GM23338 (cell line): ENCODE results near the gene ING5. TPM values are rescaled to one million over a fixed set of nuclear protein-coding genes. Genes with fewer than 3 reads are reported as not detected.
"Not testable (repeated sequence)": the region's sequence is repeated elsewhere in the genome, so short reads cannot be mapped to it uniquely, and the experiment has no call there.

Experiments used
- ATAC-seq: fragments of 200-7000 bp; cut with Tn5 transposase; 3 replicates; pipeline ENCODE4 v1.9.1; 2020
- DNase-seq: peaks from one replicate; pipeline ENCODE4 v3.0.0-alpha.2; 2015; ENCODE audit warnings: low spot score
- H2AFZ ChIP-seq: fragments of 200-600 bp; sonication (generic); 2 replicates; pipeline ENCODE4 v1.8.0; 2016; ENCODE audit warnings: antibody characterized with exemption, mild to moderate bottlenecking, moderate library complexity
- H3F3A ChIP-seq: fragments of 200-600 bp; sonication (generic); replicated peaks from 2 replicates; pipeline ENCODE4 v1.8.0; 2017; ENCODE audit warnings: antibody characterized with exemption, mixed run types, low read depth
- H3K27ac ChIP-seq: fragments of 200-600 bp; sonication (generic); 2 replicates; pipeline ENCODE4 v1.6.1; 2016; ENCODE audit warnings: low read depth
- H3K27me3 ChIP-seq: fragments of 200-600 bp; sonication (generic); 2 replicates; pipeline ENCODE4 v1.8.0; 2016; ENCODE audit warnings: mild to moderate bottlenecking, mixed run types, moderate library complexity; ENCODE audit not compliant: insufficient read depth
- H3K36me3 ChIP-seq: fragments of 200-600 bp; sonication (generic); 2 replicates; pipeline ENCODE4 v1.8.0; 2016; ENCODE audit warnings: mild to moderate bottlenecking; ENCODE audit not compliant: insufficient read depth
- H3K4me1 ChIP-seq: fragments of 200-600 bp; sonication (generic); 2 replicates; pipeline ENCODE4 v1.8.0; 2016; ENCODE audit warnings: mild to moderate bottlenecking, moderate library complexity; ENCODE audit not compliant: insufficient read depth
- H3K4me2 ChIP-seq: fragments of 200-600 bp; sonication (generic); 2 replicates; pipeline ENCODE4 v1.7.1; 2017; ENCODE audit warnings: mixed run types
- H3K4me3 ChIP-seq: fragments of 200-600 bp; sonication (generic); 2 replicates; pipeline ENCODE4 v1.6.1; 2016; ENCODE audit warnings: mixed run types
- H3K79me2 ChIP-seq: fragments of 200-600 bp; sonication (generic); replicated peaks from 2 replicates; pipeline ENCODE4 v1.8.0; 2017; ENCODE audit warnings: mild to moderate bottlenecking; ENCODE audit not compliant: insufficient read depth
- H3K9me2 ChIP-seq: fragments of 200-600 bp; sonication (generic); 2 replicates; pipeline ENCODE4 v1.8.0; 2017; ENCODE audit not compliant: insufficient read depth
- H4K20me1 ChIP-seq: fragments of 200-600 bp; sonication (generic); replicated peaks from 2 replicates; pipeline ENCODE4 v1.8.0; 2017; ENCODE audit warnings: mild to moderate bottlenecking; ENCODE audit not compliant: insufficient read depth
- H3K27ac Mint-ChIP-seq: 2 replicates; pipeline ENCODE4 v1.8.0; 2020; ENCODE audit warnings: inconsistent platforms, mild to moderate bottlenecking, moderate library complexity, mixed read lengths
- H3K27me3 Mint-ChIP-seq: 3 replicates; pipeline ENCODE4 v1.8.0; 2022; ENCODE audit warnings: low read depth, mild to moderate bottlenecking, moderate library complexity, mixed read lengths, inconsistent platforms; ENCODE audit not compliant: insufficient read depth, poor library complexity
- H3K36me3 Mint-ChIP-seq: 3 replicates; pipeline ENCODE4 v1.8.0; 2021; ENCODE audit warnings: low read depth, mild to moderate bottlenecking, inconsistent platforms, moderate library complexity, mixed read lengths
- H3K4me1 Mint-ChIP-seq: 3 replicates; pipeline ENCODE4 v1.8.0; 2020; ENCODE audit warnings: mild to moderate bottlenecking, inconsistent platforms, mixed read lengths
- H3K4me3 Mint-ChIP-seq: 3 replicates; pipeline ENCODE4 v1.8.0; 2021; ENCODE audit warnings: moderate library complexity, mild to moderate bottlenecking, inconsistent platforms, mixed read lengths
- H3K9me3 Mint-ChIP-seq: 3 replicates; pipeline ENCODE4 v1.8.0; 2020; ENCODE audit warnings: moderate library complexity, mild to moderate bottlenecking, inconsistent platforms, mixed read lengths
- CREB1 ChIP-seq: fragments of 250-450 bp; sonication (Bioruptor Pico); IDR thresholded peaks from 2 replicates; pipeline ENCODE4 v1.5.0; 2020; ENCODE audit warnings: low read depth, mild to moderate bottlenecking, moderate library complexity
- ETS1 ChIP-seq: IDR thresholded peaks from 2 replicates; pipeline ENCODE4 v1.6.1; 2016; ENCODE audit warnings: antibody characterized with exemption
- EZH2 ChIP-seq: fragments of 200-600 bp; sonication (generic); IDR thresholded peaks from one replicate; pipeline ENCODE4 v1.8.0; 2017; ENCODE audit warnings: antibody characterized with exemption, mild to moderate bottlenecking, low read depth; ENCODE audit not compliant: unreplicated experiment
- EZH2phosphoT487 ChIP-seq: fragments of 200-600 bp; sonication (generic); IDR thresholded peaks from one replicate; pipeline ENCODE4 v1.8.1; 2018; ENCODE audit warnings: antibody characterized with exemption; ENCODE audit not compliant: unreplicated experiment
- JUNB ChIP-seq: IDR thresholded peaks from one replicate; pipeline ENCODE4 v1.6.1; 2016; ENCODE audit warnings: antibody characterized with exemption; ENCODE audit not compliant: unreplicated experiment
- POLR2AphosphoS5 ChIP-seq: IDR thresholded peaks from 2 replicates; pipeline ENCODE4 v1.6.1; 2016; ENCODE audit warnings: antibody characterized with exemption, low read depth
- STAT1 ChIP-seq: IDR thresholded peaks from one replicate; pipeline ENCODE4 v1.6.1; 2016; ENCODE audit warnings: antibody characterized with exemption; ENCODE audit not compliant: unreplicated experiment
- ZNF114 ChIP-seq: fragments of 250-450 bp; sonication (Bioruptor Pico); IDR thresholded peaks from 2 replicates; pipeline ENCODE4 v1.5.0; 2020; ENCODE audit warnings: mild to moderate bottlenecking, moderate library complexity
- ZNF462 ChIP-seq: fragments of 250-450 bp; sonication (Bioruptor Pico); IDR thresholded peaks from 2 replicates; pipeline ENCODE4 v1.5.0; 2020; ENCODE audit warnings: mild to moderate bottlenecking, moderate library complexity
- polyA plus RNA-seq: library from polyadenylated mRNA; unstranded; fragments of >200 nt; fragmentation: Nextera tagmentation; extraction: Ambion mirVana; gene quantifications from 2 replicates; pipeline ENCODE4 v1.2.1, GENCODE V29; 2016
- total RNA-seq: library from RNA; depleted of rRNA; stranded (reverse); fragments of >200 nt; shearing (Covaris generic); gene quantifications from 2 replicates; pipeline ENCODE4 v1.2.3, GENCODE V29; 2014
- TF ChIP-seq, protein P1 (sequence below), 2 experiments: fragments of 200-600 bp in 1 of 2; sonication (generic) in 1 of 2; conservative IDR thresholded peaks; 2 replicates each; pipeline versions ENCODE4 v1.5.1 to v1.6.1; 2016 to 2017; ENCODE audit warnings: antibody characterized with exemption in 2 of 2, low read depth in 2 of 2, mild to moderate bottlenecking in 2 of 2, moderate library complexity in 1 of 2

Gene ING5
- total and polyA plus RNA-seq, 2 experiments from 2014 or later = 25.7 to 42.5 TPM

DNA sequence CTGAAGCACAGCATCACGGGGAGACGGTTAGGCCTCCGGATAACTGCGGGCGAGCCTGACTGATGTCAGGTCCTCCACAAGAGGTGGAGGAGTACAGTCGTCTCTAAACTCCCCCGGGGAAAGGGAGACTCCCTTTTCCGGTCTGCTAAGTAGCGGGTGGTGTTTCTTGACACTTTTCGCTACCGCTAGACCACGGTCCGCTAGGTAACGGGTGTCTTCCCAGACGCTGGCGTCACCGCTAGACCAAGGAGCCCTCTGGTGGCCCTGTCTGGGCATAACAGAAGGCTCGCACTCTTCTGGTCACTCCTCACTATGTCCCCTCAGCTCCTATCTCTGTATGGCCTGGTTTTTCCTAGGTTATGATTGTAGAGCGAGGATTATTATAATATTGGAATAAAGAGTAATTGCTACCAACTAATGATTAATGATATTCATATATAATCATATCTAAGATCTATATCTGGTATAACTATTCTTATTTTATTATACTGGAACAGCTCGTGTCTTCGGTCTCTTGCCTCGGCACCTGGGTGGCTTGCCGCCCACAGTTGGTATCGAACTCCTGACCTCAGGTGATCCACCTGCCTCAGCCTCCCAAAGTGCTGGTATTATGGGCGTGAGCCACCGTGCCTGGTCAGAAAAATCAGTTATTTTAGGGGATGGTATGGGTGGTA lies 30.8 kb downstream of the ING5 start:
- H3K36me3 ChIP-seq, H3K9me3 Mint-ChIP-seq, H2AFZ ChIP-seq, H3K4me3 ChIP-seq, H3K4me1 ChIP-seq, ATAC-seq, H3K4me1 Mint-ChIP-seq, H3K4me3 Mint-ChIP-seq, H3K79me2 ChIP-seq, H3K4me2 ChIP-seq, H3K27me3 ChIP-seq, H3K36me3 Mint-ChIP-seq, H3K27ac ChIP-seq, H4K20me1 ChIP-seq, H3K27ac Mint-ChIP-seq, H3K9me2 ChIP-seq, H3F3A ChIP-seq: not testable (repeated sequence)
- DNase-seq = peak; percentile 62
- H3K27me3 Mint-ChIP-seq = peaks cover 15% of the 10 kb centered on the region
- TF ChIP-seq, protein P1, sequence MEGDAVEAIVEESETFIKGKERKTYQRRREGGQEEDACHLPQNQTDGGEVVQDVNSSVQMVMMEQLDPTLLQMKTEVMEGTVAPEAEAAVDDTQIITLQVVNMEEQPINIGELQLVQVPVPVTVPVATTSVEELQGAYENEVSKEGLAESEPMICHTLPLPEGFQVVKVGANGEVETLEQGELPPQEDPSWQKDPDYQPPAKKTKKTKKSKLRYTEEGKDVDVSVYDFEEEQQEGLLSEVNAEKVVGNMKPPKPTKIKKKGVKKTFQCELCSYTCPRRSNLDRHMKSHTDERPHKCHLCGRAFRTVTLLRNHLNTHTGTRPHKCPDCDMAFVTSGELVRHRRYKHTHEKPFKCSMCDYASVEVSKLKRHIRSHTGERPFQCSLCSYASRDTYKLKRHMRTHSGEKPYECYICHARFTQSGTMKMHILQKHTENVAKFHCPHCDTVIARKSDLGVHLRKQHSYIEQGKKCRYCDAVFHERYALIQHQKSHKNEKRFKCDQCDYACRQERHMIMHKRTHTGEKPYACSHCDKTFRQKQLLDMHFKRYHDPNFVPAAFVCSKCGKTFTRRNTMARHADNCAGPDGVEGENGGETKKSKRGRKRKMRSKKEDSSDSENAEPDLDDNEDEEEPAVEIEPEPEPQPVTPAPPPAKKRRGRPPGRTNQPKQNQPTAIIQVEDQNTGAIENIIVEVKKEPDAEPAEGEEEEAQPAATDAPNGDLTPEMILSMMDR (conservative IDR thresholded peaks at IDR 0.05; ENCODE audit: low read depth in 2 of 2) = peak; percentile 40 to 60; a peak in 3 of 4 replicates
- TF ChIP-seq CREB1 (CRISPR knock-in tag) = peak; percentile 67

DNA sequence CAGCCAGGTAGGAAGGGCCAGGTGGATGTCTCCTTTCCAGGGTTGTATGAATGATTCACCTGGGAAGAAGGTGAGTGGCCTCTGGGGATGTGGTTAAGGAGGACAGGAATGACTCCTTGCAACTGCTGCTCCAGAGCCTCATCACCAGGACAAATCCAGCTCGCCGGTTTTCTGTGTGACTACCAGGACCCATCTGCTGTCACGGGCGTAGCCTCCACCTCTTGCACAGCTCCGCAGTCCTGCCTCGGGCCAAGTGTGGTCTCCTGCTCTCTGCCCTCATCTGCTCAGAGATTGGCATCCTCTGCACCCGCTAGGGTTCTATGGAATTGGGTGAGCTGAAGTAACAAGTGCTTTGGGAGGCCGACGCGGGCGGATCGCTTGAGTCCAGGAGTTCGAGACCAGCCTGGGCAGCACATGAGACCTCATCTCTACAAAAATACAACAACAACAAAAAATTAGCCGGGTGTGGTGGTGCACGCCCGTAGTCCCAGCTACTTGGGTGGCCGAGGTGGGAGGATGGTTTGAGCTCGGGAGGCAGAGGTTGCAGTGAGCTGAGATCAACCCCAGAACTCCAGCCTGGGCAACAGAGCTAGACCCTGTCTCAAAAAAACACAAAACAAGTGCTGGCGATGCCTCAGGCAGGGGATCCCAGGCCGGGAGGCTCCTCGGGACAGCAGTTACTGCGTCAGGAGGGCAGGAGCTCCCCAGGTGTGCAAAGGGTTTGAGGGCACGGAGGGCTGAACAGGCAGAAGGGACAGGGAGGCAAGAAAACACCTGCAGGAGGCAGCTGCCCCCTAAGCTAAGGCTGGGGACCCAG lies 31.8 kb downstream of the ING5 start:
- Mint-ChIP-seq H3K27ac (no peak overlapping the region), H3K36me3 (no peaks in the 10 kb centered on the region; the same call in 2 of the 3 replicates), H3K4me3 (peak overlapping the region; percentile 65), H3K4me1 (no peaks in the 10 kb centered on the region), H3K9me3 (no peaks in the 10 kb centered on the region; the same call in 2 of the 3 replicates), H3K27me3 (peaks cover 17% of the 10 kb centered on the region)
- Histone ChIP-seq H3K36me3 (no peaks in the 10 kb centered on the region), H3K27me3 (no peaks in the 10 kb centered on the region), H3K27ac (no peak overlapping the region), H4K20me1 (no peaks in the 10 kb centered on the region), H3K4me3 (peak overlapping the region; percentile 86), H3K4me1 (no peaks in the 10 kb centered on the region; the same call in 1 of the 2 replicates), H3K79me2 (no peaks in the 10 kb centered on the region), H3K9me2 (no peaks in the 10 kb centered on the region; the same call in 1 of the 2 replicates), H2AFZ (peak overlapping the region; percentile 93), H3K4me2 (peak overlapping the region; percentile 83), H3F3A (0 out of 2 replicates have a peak, but pooled peaks cover 10% of the 10 kb centered on the region)
- ATAC-seq (no peak), DNase-seq (no peak)
- no peak for TF ChIP-seq EZH2
- TF ChIP-seq STAT1 = no peak
- no peak for TF ChIP-seq ZNF462
- no peak for TF ChIP-seq ETS1
- no peak for TF ChIP-seq JUNB
- TF ChIP-seq POLR2AphosphoS5 = no peak
- TF ChIP-seq ZNF114 (CRISPR knock-in tag) = no peak
- TF ChIP-seq CREB1 (CRISPR knock-in tag) = no peak
- no peak for TF ChIP-seq EZH2phosphoT487
